Muscle of arm (tissue), 12 donors: ENCODE results near the gene PFDN1. TPM values are rescaled to one million over a fixed set of nuclear protein-coding genes. Genes with fewer than 3 reads are reported as not detected.

ENCODE experiments used
- DNase-seq: peaks from one replicate; pipeline ENCODE4 v3.0.0-alpha.2; 2013
- polyA plus RNA-seq, 12 donors: library from polyadenylated mRNA; unstranded; fragments of 120-200 nt; gene quantifications; one replicate each; pipeline ENCODE4 v1.2.1, GENCODE V29; 2013; ENCODE audit not compliant: insufficient read length in 12 of 12

Gene PFDN1
- polyA plus RNA-seq, 12 donors, result 65.4 to 93.6 (median 73.7) TPM; not detected in 1

- no peak for DNase-seq
Measured at GRCh38 chr5:140337880-140338279, 35.0 kb upstream of the PFDN1 start.

GRCh38 chr5:140336388-140336787 lies 33.5 kb upstream of the PFDN1 start:
- DNase-seq, result peak; percentile 57

GRCh38 chr5:140331638-140332037 lies 28.7 kb upstream of the PFDN1 start:
- DNase-seq, result no peak

- no peak for DNase-seq
Measured at GRCh38 chr5:140329739-140330481, 27.0 kb upstream of the PFDN1 start.

- no peak for DNase-seq
Measured at GRCh38 chr5:140328036-140328764, 25.3 kb upstream of the PFDN1 start.

- DNase-seq, result no peak
Measured at GRCh38 chr5:140327589-140327988, 24.7 kb upstream of the PFDN1 start.

GRCh38 chr5:140325486-140325885 lies 22.6 kb upstream of the PFDN1 start:
- no peak for DNase-seq

- no peak for DNase-seq
Measured at GRCh38 chr5:140324617-140325241, 21.8 kb upstream of the PFDN1 start.

- DNase-seq, result no peak
Measured at GRCh38 chr5:140324041-140324600, 21.2 kb upstream of the PFDN1 start.

GRCh38 chr5:140322751-140323731 lies 20.1 kb upstream of the PFDN1 start:
- DNase-seq, result no peak

GRCh38 chr5:140321796-140322195 lies 18.9 kb upstream of the PFDN1 start:
- DNase-seq, result no peak

- DNase-seq, result no peak
Measured at GRCh38 chr5:140319833-140320232, 16.9 kb upstream of the PFDN1 start.

- DNase-seq, result no peak
Measured at GRCh38 chr5:140318792-140319191, 15.9 kb upstream of the PFDN1 start.

GRCh38 chr5:140317859-140318258 lies 15.0 kb upstream of the PFDN1 start:
- no peak for DNase-seq

- no peak for DNase-seq
Measured at GRCh38 chr5:140312791-140313189, 9.9 kb upstream of the PFDN1 start.

GRCh38 chr5:140312067-140312790 lies 9.3 kb upstream of the PFDN1 start:
- no peak for DNase-seq

GRCh38 chr5:140311011-140311467 lies 8.1 kb upstream of the PFDN1 start:
- DNase-seq, result no peak

- DNase-seq, result no peak
Measured at GRCh38 chr5:140310434-140310833, 7.5 kb upstream of the PFDN1 start.

- DNase-seq, result no peak
Measured at GRCh38 chr5:140309706-140310249, 6.9 kb upstream of the PFDN1 start.

- DNase-seq, result no peak
Measured at GRCh38 chr5:140305471-140305870, 2.6 kb upstream of the PFDN1 start.
